ENCODE data around the gene NRP1.

DNA sequence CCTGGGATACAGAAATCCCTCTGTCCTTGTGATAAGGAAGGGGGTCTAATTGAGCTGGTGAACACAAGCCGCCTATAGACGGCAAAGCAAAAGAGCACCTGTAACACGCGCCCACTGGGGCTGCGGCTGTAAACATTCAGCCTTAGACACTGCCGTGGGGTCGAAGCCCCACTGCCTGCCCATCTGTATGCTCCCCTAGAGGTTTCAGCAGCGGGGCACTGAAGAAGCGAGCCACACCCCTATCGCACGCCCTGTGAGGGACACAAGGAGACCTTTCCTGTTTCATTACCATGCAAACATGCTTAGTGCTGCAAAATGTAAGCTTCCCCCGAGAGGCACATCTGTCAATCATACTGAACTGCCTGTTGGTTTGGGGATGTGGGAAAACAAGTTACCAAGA lies 82.1 kb downstream of the NRP1 start:
- TF ChIP-seq, protein P1, sequence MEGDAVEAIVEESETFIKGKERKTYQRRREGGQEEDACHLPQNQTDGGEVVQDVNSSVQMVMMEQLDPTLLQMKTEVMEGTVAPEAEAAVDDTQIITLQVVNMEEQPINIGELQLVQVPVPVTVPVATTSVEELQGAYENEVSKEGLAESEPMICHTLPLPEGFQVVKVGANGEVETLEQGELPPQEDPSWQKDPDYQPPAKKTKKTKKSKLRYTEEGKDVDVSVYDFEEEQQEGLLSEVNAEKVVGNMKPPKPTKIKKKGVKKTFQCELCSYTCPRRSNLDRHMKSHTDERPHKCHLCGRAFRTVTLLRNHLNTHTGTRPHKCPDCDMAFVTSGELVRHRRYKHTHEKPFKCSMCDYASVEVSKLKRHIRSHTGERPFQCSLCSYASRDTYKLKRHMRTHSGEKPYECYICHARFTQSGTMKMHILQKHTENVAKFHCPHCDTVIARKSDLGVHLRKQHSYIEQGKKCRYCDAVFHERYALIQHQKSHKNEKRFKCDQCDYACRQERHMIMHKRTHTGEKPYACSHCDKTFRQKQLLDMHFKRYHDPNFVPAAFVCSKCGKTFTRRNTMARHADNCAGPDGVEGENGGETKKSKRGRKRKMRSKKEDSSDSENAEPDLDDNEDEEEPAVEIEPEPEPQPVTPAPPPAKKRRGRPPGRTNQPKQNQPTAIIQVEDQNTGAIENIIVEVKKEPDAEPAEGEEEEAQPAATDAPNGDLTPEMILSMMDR (IDR thresholded peaks at IDR 0.05) = no peak
- TF ChIP-seq, protein P2, sequence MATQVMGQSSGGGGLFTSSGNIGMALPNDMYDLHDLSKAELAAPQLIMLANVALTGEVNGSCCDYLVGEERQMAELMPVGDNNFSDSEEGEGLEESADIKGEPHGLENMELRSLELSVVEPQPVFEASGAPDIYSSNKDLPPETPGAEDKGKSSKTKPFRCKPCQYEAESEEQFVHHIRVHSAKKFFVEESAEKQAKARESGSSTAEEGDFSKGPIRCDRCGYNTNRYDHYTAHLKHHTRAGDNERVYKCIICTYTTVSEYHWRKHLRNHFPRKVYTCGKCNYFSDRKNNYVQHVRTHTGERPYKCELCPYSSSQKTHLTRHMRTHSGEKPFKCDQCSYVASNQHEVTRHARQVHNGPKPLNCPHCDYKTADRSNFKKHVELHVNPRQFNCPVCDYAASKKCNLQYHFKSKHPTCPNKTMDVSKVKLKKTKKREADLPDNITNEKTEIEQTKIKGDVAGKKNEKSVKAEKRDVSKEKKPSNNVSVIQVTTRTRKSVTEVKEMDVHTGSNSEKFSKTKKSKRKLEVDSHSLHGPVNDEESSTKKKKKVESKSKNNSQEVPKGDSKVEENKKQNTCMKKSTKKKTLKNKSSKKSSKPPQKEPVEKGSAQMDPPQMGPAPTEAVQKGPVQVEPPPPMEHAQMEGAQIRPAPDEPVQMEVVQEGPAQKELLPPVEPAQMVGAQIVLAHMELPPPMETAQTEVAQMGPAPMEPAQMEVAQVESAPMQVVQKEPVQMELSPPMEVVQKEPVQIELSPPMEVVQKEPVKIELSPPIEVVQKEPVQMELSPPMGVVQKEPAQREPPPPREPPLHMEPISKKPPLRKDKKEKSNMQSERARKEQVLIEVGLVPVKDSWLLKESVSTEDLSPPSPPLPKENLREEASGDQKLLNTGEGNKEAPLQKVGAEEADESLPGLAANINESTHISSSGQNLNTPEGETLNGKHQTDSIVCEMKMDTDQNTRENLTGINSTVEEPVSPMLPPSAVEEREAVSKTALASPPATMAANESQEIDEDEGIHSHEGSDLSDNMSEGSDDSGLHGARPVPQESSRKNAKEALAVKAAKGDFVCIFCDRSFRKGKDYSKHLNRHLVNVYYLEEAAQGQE (IDR thresholded peaks at IDR 0.05; ENCODE audit: low read depth, low read length) = no peak
- no peak for TF ChIP-seq FOXM1 (IDR thresholded peaks at IDR 0.05; ENCODE audit: low read depth)

Measured in SK-N-SH (cell line).